SIG-M5 treated with dmso at 0.1 percent for 504 hours (cell line): ENCODE results near the gene TINAG.

ENCODE experiments used
- DNase-seq: peaks from one replicate; lab custom pipeline; 2025; ENCODE audit not compliant: unreplicated experiment; lab: John Stamatoyannopoulos, UW

Gene TINAG

DNA sequence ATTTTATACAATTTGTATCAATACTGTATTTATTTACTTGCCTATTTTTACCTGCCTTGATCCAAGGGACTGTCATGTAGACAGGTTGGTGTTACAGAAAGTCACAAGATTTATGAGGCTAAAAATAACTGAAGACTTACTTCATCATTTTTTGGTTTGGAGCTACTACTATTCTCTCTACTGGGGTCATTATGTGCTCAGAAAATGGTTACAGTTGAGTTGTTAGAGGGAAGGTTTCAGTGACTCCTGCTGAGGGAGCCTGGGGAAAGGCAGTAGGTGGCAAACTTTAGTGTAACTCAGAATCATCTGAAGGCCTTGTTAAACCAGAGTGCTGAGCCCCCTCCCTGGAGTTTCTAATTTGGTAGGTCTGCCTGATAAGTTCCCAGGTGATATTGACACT, 118.8 kb downstream of the TINAG start:
- no peak for DNase-seq

- no peak for DNase-seq
Observed at GRCh38 chr6:54427396-54427937, 119.2 kb downstream of the TINAG start.

GRCh38 chr6:54428431-54428830, 120.2 kb downstream of the TINAG start:
- no peak for DNase-seq

- DNase-seq: no peak
Observed at GRCh38 chr6:54431466-54431865, 123.2 kb downstream of the TINAG start.
